ENCODE data around the gene HADHA. TPM values are rescaled to one million over a fixed set of nuclear protein-coding genes. Genes with fewer than 3 reads are reported as not detected.

The HADHA gene
- total RNA-seq, 1 experiment from 2014 or later, result 112 TPM

GRCh38 chr2:26292646-26293045 is 48.2 kb upstream of the HADHA start:
- Histone ChIP-seq H3K27ac (ENCODE audit: insufficient read length, low read depth, low read length) (no peak overlapping the region), H3K79me1 (ENCODE audit: insufficient read depth, low read depth, low read length, poor library complexity, severe bottlenecking) (no peaks in the 10 kb centered on the region), H3K4me2 (ENCODE audit: insufficient read depth, insufficient read length, low read length) (no peak overlapping the region), H4K8ac (replicated peaks; ENCODE audit: insufficient read length, low read depth, low read length) (no peak overlapping the region), H3K27me3 (ENCODE audit: insufficient read depth, low read length) (no peaks in the 10 kb centered on the region), H3K23me2 (ENCODE audit: insufficient read length, low read depth, low read length, poor library complexity, severe bottlenecking) (no peaks in the 10 kb centered on the region), H4K20me1 (ENCODE audit: control insufficient read depth, insufficient read depth, insufficient read length) (no peaks in the 10 kb centered on the region), H3K9me3 (ENCODE audit: control insufficient read depth, low read depth, low read length) (no peaks in the 10 kb centered on the region), H3K79me2 (ENCODE audit: insufficient read depth, low read length) (no peaks in the 10 kb centered on the region), H3K14ac (ENCODE audit: insufficient read depth, low read length) (no peak overlapping the region), H3K18ac (ENCODE audit: insufficient read length, low read depth, low read length) (no peak overlapping the region), H3K4me1 (ENCODE audit: insufficient read depth, low read length) (0 out of 2 replicates have a peak, but pooled peaks cover 5% of the 10 kb centered on the region), H2AFZ (ENCODE audit: low read length) (no peak overlapping the region), H2BK120ac (ENCODE audit: low read depth, low read length, poor library complexity, severe bottlenecking) (no peak overlapping the region), H4K91ac (ENCODE audit: insufficient read length, low read depth, low read length) (no peak overlapping the region), H3K56ac (ENCODE audit: insufficient read length, low read depth, low read length) (no peak overlapping the region), H3K9ac (ENCODE audit: extremely low read depth, insufficient read length, low read length) (no peak overlapping the region), H2AK5ac (ENCODE audit: insufficient read length, low read length) (no peak overlapping the region), H3T11ph (ENCODE audit: low read length) (no peak overlapping the region), H2BK20ac (ENCODE audit: low read depth, low read length, poor library complexity, severe bottlenecking) (no peak overlapping the region), H3K4ac (ENCODE audit: low read depth, low read length) (no peak overlapping the region), H2BK15ac (ENCODE audit: low read depth, low read length) (no peak overlapping the region), H2BK12ac (ENCODE audit: insufficient read length, low read depth, low read length) (no peak overlapping the region), H2BK5ac (ENCODE audit: insufficient read length, low read length) (no peak overlapping the region), H3K23ac (ENCODE audit: insufficient read length, low read depth, low read length) (no peak overlapping the region), H4K5ac (ENCODE audit: insufficient read length, low read depth, low read length) (no peak overlapping the region)
- Mint-ChIP-seq H3K4me1 (peaks cover 7 to 14% of the 10 kb centered on the region in 2 experiments), H3K4me3 (no peak overlapping the region; a peak in 1 of 5 replicates), H3K27ac (no peak overlapping the region; a peak in 2 of 7 replicates), H3K36me3 (ENCODE audit: insufficient read depth in 1 of 3, low read depth in 3 of 3) (peaks cover 0 to 7% (median 3%) of the 10 kb centered on the region in 3 experiments; a peak in 5 of 7 replicates), H3K27me3 (ENCODE audit: low read depth) (peaks cover 12% of the 10 kb centered on the region; the same call in 1 of the 2 replicates), H3K9me3 (no peaks in the 10 kb centered on the region)
- DNase-seq, result no peak
- no CpG with 5 or more reads among the region's 6 CpGs for WGBS (ENCODE audit: extremely low coverage, insufficient read length, low lambda C conversion rate)
- no peak for TF ChIP-seq CTCF (conservative IDR thresholded peaks at IDR 0.05)

All from H9 (cell line).